ENCODE measurements around the gene KLHL17. TPM values are rescaled to one million over a fixed set of nuclear protein-coding genes. Genes with fewer than 3 reads are reported as not detected.

Gene KLHL17
- polyA plus RNA-seq, 1 experiment: 14.7 TPM

DNA sequence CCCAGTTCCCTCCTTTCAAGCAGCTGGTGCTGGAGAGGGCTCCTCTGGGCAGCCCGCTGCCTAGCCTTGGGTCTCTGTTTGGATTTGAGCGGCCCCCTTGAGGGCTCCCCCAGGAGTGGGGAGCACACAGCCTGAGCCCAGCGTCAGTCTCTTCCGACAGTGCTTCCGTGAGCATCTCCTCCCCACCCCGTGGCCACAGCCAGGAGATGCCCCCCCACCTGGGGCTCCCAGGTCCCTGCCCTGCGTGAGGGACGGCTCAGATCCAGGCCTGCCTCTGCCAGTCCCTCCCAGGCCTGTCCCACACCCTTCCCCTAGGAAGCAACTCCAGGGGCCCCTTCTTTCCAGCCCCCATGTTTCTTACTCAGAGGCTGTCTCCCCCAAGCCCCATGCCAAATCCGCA is 33.1 kb upstream of the KLHL17 start:
- ChIA-PET CTCF (no interaction called here), POLR2A (no interaction called here)
- Histone ChIP-seq H3K36me3 (ENCODE audit: control insufficient read depth, insufficient read depth, low read length) (peaks cover 3% of the 10 kb centered on the region), H3K4me3 (ENCODE audit: low read depth, low read length) (no peak overlapping the region), H3K27me3 (ENCODE audit: control insufficient read depth, insufficient read depth, low read length) (no peaks in the 10 kb centered on the region)
- TF ChIP-seq, protein P1, sequence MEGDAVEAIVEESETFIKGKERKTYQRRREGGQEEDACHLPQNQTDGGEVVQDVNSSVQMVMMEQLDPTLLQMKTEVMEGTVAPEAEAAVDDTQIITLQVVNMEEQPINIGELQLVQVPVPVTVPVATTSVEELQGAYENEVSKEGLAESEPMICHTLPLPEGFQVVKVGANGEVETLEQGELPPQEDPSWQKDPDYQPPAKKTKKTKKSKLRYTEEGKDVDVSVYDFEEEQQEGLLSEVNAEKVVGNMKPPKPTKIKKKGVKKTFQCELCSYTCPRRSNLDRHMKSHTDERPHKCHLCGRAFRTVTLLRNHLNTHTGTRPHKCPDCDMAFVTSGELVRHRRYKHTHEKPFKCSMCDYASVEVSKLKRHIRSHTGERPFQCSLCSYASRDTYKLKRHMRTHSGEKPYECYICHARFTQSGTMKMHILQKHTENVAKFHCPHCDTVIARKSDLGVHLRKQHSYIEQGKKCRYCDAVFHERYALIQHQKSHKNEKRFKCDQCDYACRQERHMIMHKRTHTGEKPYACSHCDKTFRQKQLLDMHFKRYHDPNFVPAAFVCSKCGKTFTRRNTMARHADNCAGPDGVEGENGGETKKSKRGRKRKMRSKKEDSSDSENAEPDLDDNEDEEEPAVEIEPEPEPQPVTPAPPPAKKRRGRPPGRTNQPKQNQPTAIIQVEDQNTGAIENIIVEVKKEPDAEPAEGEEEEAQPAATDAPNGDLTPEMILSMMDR (IDR thresholded peaks at IDR 0.05; ENCODE audit: insufficient read depth, low read depth, low read length): no peak
- no peak for DNase-seq (ENCODE audit: low read depth)

- no peak for DNase-seq (ENCODE audit: low read depth)
- Histone ChIP-seq H3K4me3 (ENCODE audit: low read depth, low read length) (no peak overlapping the region), H3K27me3 (ENCODE audit: control insufficient read depth, insufficient read depth, low read length) (no peaks in the 10 kb centered on the region), H3K36me3 (ENCODE audit: control insufficient read depth, insufficient read depth, low read length) (peaks cover 3% of the 10 kb centered on the region)
- ChIA-PET CTCF (interaction anchor here (1.3 kb wide), 1 partner anchor 23 kb away, joined by 4 read pairs; no protein-coding TSS in a partner anchor), POLR2A (no interaction called here)
- TF ChIP-seq, protein P1 (IDR thresholded peaks at IDR 0.05; ENCODE audit: insufficient read depth, low read depth, low read length): no peak
Observed at GRCh38 chr1:927748-928147, 32.6 kb upstream of the KLHL17 start.

DNA sequence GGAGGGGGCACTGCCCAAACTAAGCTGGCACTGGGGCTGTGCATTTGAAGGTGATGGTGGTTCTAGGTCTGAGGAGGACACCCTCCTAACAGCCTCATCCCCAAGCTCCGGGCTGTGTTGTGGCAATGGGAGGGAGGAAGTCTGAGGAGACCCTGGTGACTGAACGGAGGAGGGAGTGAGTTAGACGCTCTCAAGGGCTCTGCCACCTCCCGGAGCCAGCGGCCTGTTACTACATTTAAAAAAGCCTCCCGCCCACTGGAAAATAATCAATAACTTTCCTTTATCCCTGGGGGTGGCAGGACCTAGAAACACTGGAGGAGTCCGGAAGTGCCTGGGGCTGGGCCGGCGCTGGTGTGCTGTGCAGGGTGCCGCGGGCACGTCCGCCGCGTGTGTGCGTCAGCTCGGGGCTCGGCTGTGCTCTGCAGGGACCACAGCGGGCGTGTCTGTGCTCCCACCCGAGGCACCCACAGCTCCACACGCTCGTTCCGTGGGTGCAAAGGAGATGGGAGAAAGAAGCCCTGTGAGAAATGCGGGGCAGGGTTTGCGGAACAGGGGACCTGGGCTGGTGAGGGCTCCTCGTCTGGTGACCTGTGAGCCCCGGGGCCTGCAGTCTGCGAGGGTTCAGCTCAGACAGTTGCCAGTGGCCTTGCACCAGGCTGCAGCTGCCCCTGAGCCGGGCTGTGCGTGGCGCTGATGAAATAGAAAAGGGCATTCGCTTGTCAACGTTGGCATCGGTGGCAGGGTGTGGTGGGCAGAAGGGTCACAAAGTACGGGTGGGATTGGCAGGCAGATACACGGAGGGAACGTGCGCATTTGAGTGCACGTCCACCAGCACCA is 31.3 kb upstream of the KLHL17 start:
- Histone ChIP-seq H3K27me3 (ENCODE audit: control insufficient read depth, insufficient read depth, low read length) (no peaks in the 10 kb centered on the region), H3K36me3 (ENCODE audit: control insufficient read depth, insufficient read depth, low read length) (peaks cover 3% of the 10 kb centered on the region), H3K4me3 (ENCODE audit: low read depth, low read length) (no peak overlapping the region)
- ChIA-PET POLR2A (no interaction called here), CTCF (interaction anchor here (0.8 to 1.3 kb wide), 2 partner anchors 9 to 24 kb away, joined by 4 read pairs; no protein-coding TSS in a partner anchor)
- TF ChIP-seq, protein P1 (IDR thresholded peaks at IDR 0.05; ENCODE audit: insufficient read depth, low read depth, low read length): no peak
- DNase-seq (ENCODE audit: low read depth): no peak

DNA sequence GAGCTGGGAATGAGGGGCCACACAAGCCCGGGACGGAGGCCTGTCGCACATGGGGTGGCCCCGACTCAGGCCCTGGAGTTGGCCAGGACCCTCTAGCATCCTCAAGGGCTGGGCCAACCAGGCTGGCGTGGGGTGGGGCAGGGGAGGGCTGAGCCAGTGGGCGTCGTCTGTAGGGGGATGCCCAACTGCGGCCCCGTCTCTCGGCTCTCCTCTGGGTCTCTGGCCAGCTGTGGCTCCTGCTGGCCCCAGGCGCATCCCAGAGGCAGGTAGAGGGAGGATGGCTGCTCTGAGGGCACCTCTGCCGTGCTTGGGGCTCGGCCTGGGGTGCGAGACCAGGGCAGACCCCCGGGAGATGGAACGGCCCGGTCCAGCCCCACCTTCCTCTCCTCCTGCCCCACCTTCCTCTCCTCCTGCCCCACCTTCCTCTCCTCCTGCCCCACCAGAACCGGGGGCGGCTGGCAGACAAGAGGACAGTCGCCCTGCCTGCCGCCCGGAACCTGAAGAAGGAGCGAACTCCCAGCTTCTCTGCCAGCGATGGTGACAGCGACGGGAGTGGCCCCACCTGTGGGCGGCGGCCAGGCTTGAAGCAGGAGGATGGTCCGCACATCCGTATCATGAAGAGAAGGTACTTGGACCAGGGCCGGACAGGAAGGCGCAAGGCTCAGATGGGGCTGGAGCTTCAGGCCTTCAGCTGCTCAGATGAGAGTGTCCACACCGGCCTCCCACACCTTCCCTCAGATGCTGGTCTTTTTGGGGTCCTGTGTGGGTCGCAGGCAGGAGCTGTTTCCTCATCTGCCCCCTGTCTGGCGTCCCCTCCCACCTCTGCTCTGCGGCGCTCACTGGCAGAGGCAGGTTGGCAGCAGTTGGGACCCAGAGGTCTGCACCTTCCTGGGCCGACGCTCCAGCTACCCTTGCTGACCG is 30.4 kb upstream of the KLHL17 start:
- TF ChIP-seq, protein P1 (IDR thresholded peaks at IDR 0.05; ENCODE audit: insufficient read depth, low read depth, low read length): no peak
- DNase-seq (ENCODE audit: low read depth): no peak
- Histone ChIP-seq H3K4me3 (ENCODE audit: low read depth, low read length) (no peak overlapping the region), H3K36me3 (ENCODE audit: control insufficient read depth, insufficient read depth, low read length) (peaks cover 3% of the 10 kb centered on the region), H3K27me3 (ENCODE audit: control insufficient read depth, insufficient read depth, low read length) (no peaks in the 10 kb centered on the region)
- POLR2A ChIA-PET: no interaction called here
- CTCF ChIA-PET: interaction anchor here (0.8 kb wide), 1 partner anchor 8 kb away, joined by 4 read pairs; no protein-coding TSS in a partner anchor

GRCh38 chr1:930633-931138 is 29.7 kb upstream of the KLHL17 start:
- Histone ChIP-seq H3K27me3 (ENCODE audit: control insufficient read depth, insufficient read depth, low read length) (no peaks in the 10 kb centered on the region), H3K36me3 (ENCODE audit: control insufficient read depth, insufficient read depth, low read length) (peaks cover 3% of the 10 kb centered on the region), H3K4me3 (ENCODE audit: low read depth, low read length) (no peak overlapping the region)
- no peak for DNase-seq (ENCODE audit: low read depth)
- TF ChIP-seq, protein P1 (IDR thresholded peaks at IDR 0.05; ENCODE audit: insufficient read depth, low read depth, low read length): no peak
- ChIA-PET CTCF (interaction anchor here (1.0 kb wide), 1 partner anchor 10 kb away, joined by 3 read pairs; no protein-coding TSS in a partner anchor), POLR2A (no interaction called here)
